ENCODE measurements around the gene MAP2K5. TPM values are rescaled to one million over a fixed set of nuclear protein-coding genes. Genes with fewer than 3 reads are reported as not detected.

The MAP2K5 gene
- total and polyA plus RNA-seq, 7 donors = 9.8 to 24.0 (median 16.5) TPM

GRCh38 chr15:67674983-67675382 lies 132.5 kb downstream of the MAP2K5 start:
- Histone ChIP-seq H3K27me3 (ENCODE audit: insufficient read depth in 3 of 3, low read length in 2 of 3) (no peaks in the 10 kb centered on the region), H3K4me3 (no peak overlapping the region), H3K9me3 (no peaks in the 10 kb centered on the region), H3K4me1 (no peaks in the 10 kb centered on the region), H3K27ac (no peak overlapping the region), H3K36me3 (ENCODE audit: insufficient read depth in 1 of 2, low read depth in 1 of 2) (no peaks in the 10 kb centered on the region)
- TF ChIP-seq CTCF (IDR thresholded peaks at IDR 0.05) = no peak
- DNase-seq (no peak), ATAC-seq (peak in 1 of 4 donors; percentile 87)
- intact Hi-C loops (cut with DNase I) = no loop called here
- WGBS, 3 donors = 51 to 63% (median 53%) methylated on average over 3 of the region's 3 CpGs

- H3K4me1 ChIP-seq = no peaks in the 10 kb centered on the region
- intact Hi-C loops (cut with DNase I) = no loop called here
- DNase-seq (no peak), ATAC-seq (no peak)
- no peak for TF ChIP-seq CTCF (IDR thresholded peaks at IDR 0.05)
- H3K27me3 ChIP-seq (ENCODE audit: insufficient read depth in 3 of 3, low read length in 2 of 3) = no peaks in the 10 kb centered on the region
- H3K36me3 ChIP-seq (ENCODE audit: insufficient read depth in 1 of 2, low read depth in 1 of 2) = no peaks in the 10 kb centered on the region
- H3K9me3 ChIP-seq = no peaks in the 10 kb centered on the region
- no peak overlapping the region for H3K27ac ChIP-seq
- WGBS, 3 donors = 91 to 93% (median 93%) methylated on average over 2 of the region's 2 CpGs
- no peak overlapping the region for H3K4me3 ChIP-seq
Measured at GRCh38 chr15:67678089-67678488, 135.6 kb downstream of the MAP2K5 start.

- ATAC-seq = no peak
- intact Hi-C loops (cut with DNase I) = no loop called here
- no peaks in the 10 kb centered on the region for H3K4me1 ChIP-seq
- H3K9me3 ChIP-seq = peaks cover 4% of the 10 kb centered on the region
- no peak overlapping the region for H3K4me3 ChIP-seq
- 85 to 94% (median 87%) methylated on average over 5 of the region's 5 CpGs for WGBS, 3 donors
- no peaks in the 10 kb centered on the region for H3K27me3 ChIP-seq (ENCODE audit: insufficient read depth in 3 of 3, low read length in 2 of 3)
- DNase-seq = no peak
- TF ChIP-seq CTCF (IDR thresholded peaks at IDR 0.05) = no peak
- no peaks in the 10 kb centered on the region for H3K36me3 ChIP-seq (ENCODE audit: insufficient read depth in 1 of 2, low read depth in 1 of 2)
- no peak overlapping the region for H3K27ac ChIP-seq
Measured at GRCh38 chr15:67678993-67679392, 136.5 kb downstream of the MAP2K5 start.

- ATAC-seq (no peak), DNase-seq (no peak)
- H3K27ac ChIP-seq = no peak overlapping the region
- no peak for TF ChIP-seq CTCF (IDR thresholded peaks at IDR 0.05)
- H3K36me3 ChIP-seq (ENCODE audit: insufficient read depth in 1 of 2, low read depth in 1 of 2) = no peaks in the 10 kb centered on the region
- no peaks in the 10 kb centered on the region for H3K27me3 ChIP-seq (ENCODE audit: insufficient read depth in 3 of 3, low read length in 2 of 3)
- intact Hi-C loops (cut with DNase I) = no loop called here
- H3K9me3 ChIP-seq = peaks cover 19% of the 10 kb centered on the region
- no peaks in the 10 kb centered on the region for H3K4me1 ChIP-seq
- H3K4me3 ChIP-seq = no peak overlapping the region
- 56 to 62% (median 57%) methylated on average over 2 of the region's 2 CpGs for WGBS, 3 donors
Measured at GRCh38 chr15:67680641-67681040, 138.1 kb downstream of the MAP2K5 start.

GRCh38 chr15:67685008-67685599 lies 142.6 kb downstream of the MAP2K5 start:
- H3K4me1 ChIP-seq = no peaks in the 10 kb centered on the region
- ATAC-seq (no peak), DNase-seq (no peak)
- peaks cover 19% of the 10 kb centered on the region for H3K9me3 ChIP-seq
- 90 to 94% (median 92%) methylated on average over 3 of the region's 3 CpGs for WGBS, 3 donors
- H3K36me3 ChIP-seq (ENCODE audit: insufficient read depth in 1 of 2, low read depth in 1 of 2) = no peaks in the 10 kb centered on the region
- H3K27me3 ChIP-seq (ENCODE audit: insufficient read depth in 3 of 3, low read length in 2 of 3) = no peaks in the 10 kb centered on the region
- TF ChIP-seq CTCF (IDR thresholded peaks at IDR 0.05) = no peak
- intact Hi-C loops (cut with DNase I) = no loop called here
- no peak overlapping the region for H3K4me3 ChIP-seq
- H3K27ac ChIP-seq = no peak overlapping the region

Data from psoas muscle (tissue), 8 donors.